H7 (cell line): ENCODE measurements around the gene CD200R1. TPM values are rescaled to one million over a fixed set of nuclear protein-coding genes. Genes with fewer than 3 reads are reported as not detected.

ENCODE experiments used
- DNase-seq: peaks from one replicate; pipeline ENCODE4 v3.0.0; 2012
- H3K27me3 ChIP-seq: 2 replicates; pipeline ENCODE4 v1.6.0; 2011; ENCODE audit warnings: mild to moderate bottlenecking, low read length; ENCODE audit not compliant: control insufficient read depth, insufficient read depth
- H3K36me3 ChIP-seq: replicated peaks from 2 replicates; pipeline ENCODE4 v1.5.1; 2011; ENCODE audit warnings: low read length; ENCODE audit not compliant: control insufficient read depth, insufficient read depth
- H3K4me3 ChIP-seq: 2 replicates; pipeline ENCODE4 v1.5.1; 2011; ENCODE audit warnings: low read depth, mild to moderate bottlenecking, control low read depth, low read length, moderate library complexity; ENCODE audit not compliant: insufficient read depth
- total RNA-seq: library from RNA; depleted of rRNA; stranded (reverse); fragments of >200 nt; shearing (Covaris generic); gene quantifications from 2 replicates; pipeline ENCODE4 v1.2.3, GENCODE V29; 2014; rRNA removed

The CD200R1 gene
- total RNA-seq, 1 experiment from 2014 or later, result 0.38 TPM

- H3K4me3 ChIP-seq, result no peak overlapping the region
- no peaks in the 10 kb centered on the region for H3K36me3 ChIP-seq
- DNase-seq, result no peak
- H3K27me3 ChIP-seq, result no peaks in the 10 kb centered on the region
Measured at GRCh38 chr3:112888381-112889085, 86.4 kb downstream of the CD200R1 start.

GRCh38 chr3:112884678-112885290, 90.1 kb downstream of the CD200R1 start:
- no peak for DNase-seq
- no peaks in the 10 kb centered on the region for H3K36me3 ChIP-seq
- H3K4me3 ChIP-seq, result no peak overlapping the region
- H3K27me3 ChIP-seq, result no peaks in the 10 kb centered on the region

GRCh38 chr3:112881891-112882290, 93.0 kb downstream of the CD200R1 start:
- no peak overlapping the region for H3K4me3 ChIP-seq
- H3K36me3 ChIP-seq, result no peaks in the 10 kb centered on the region

GRCh38 chr3:112875561-112875960, 99.3 kb downstream of the CD200R1 start:
- DNase-seq, result no peak
- no peak overlapping the region for H3K4me3 ChIP-seq
- no peaks in the 10 kb centered on the region for H3K27me3 ChIP-seq
- H3K36me3 ChIP-seq, result no peaks in the 10 kb centered on the region

More at GRCh38 chr3:112881891-112882290, 93.0 kb downstream of the CD200R1 start:
- DNase-seq, result no peak
- no peaks in the 10 kb centered on the region for H3K27me3 ChIP-seq

- no peaks in the 10 kb centered on the region for H3K27me3 ChIP-seq
- no peak for DNase-seq
- no peak overlapping the region for H3K4me3 ChIP-seq
Measured at GRCh38 chr3:112874725-112875124, 100.2 kb downstream of the CD200R1 start.

GRCh38 chr3:112873632-112874031, 101.3 kb downstream of the CD200R1 start:
- DNase-seq, result no peak
- no peaks in the 10 kb centered on the region for H3K27me3 ChIP-seq
- H3K36me3 ChIP-seq, result no peaks in the 10 kb centered on the region
- H3K4me3 ChIP-seq, result no peak overlapping the region

More at GRCh38 chr3:112874725-112875124, 100.2 kb downstream of the CD200R1 start:
- H3K36me3 ChIP-seq, result no peaks in the 10 kb centered on the region

- H3K36me3 ChIP-seq, result no peaks in the 10 kb centered on the region
- DNase-seq, result peak; percentile 6
- H3K27me3 ChIP-seq, result no peaks in the 10 kb centered on the region
- no peak overlapping the region for H3K4me3 ChIP-seq
Measured at GRCh38 chr3:112871735-112872134, 103.2 kb downstream of the CD200R1 start.

Other genes with a start within 250 kb of the CD200R1 start
- not detected in 2 replicates for gene CD200R1L, start 128.2 kb downstream of the CD200R1 start, total RNA-seq
- gene GTPBP8, start 15.9 kb upstream of the CD200R1 start, total RNA-seq, result 29.6 and 32.9 TPM in 2 replicates
- gene BOC, start 236.5 kb upstream of the CD200R1 start, total RNA-seq, result 2.8 and 3.0 TPM in 2 replicates